GM21360 (cell line): ENCODE data around the gene PTCHD1.

ENCODE experiments used
- ATAC-seq: cut with Tn5 transposase; IDR thresholded peaks from one replicate; pipeline ENCODE4 v1.9.1; 2021; ENCODE audit warnings: mild to moderate bottlenecking, moderate library complexity; ENCODE audit not compliant: unreplicated experiment

The PTCHD1 gene

GRCh38 chrX:23394421-23394820, 59.8 kb downstream of the PTCHD1 start:
- ATAC-seq: no peak

- no peak for ATAC-seq
These were observed 61.6 kb downstream of the PTCHD1 start for GRCh38 chrX:23396263-23396662.

DNA sequence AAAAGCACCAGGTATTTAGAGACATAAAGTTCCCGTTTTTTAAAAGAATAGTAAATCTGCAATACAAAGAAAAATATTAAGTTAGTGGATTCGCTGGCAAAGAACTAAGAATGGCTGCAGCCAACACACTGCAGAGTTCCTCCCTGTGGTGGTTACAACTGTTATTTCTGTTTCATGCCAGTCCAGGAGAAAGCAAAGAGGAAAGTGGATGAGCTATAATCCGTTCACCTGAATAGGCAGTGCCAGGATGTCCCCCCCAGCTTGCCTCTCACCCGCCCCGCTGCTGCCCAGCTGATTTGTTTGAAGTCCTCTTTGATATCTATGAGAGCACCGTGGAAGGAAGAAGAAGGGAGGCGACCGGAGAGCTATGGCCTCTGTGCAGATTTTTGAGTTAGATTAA, 63.9 kb downstream of the PTCHD1 start:
- no peak for ATAC-seq

DNA sequence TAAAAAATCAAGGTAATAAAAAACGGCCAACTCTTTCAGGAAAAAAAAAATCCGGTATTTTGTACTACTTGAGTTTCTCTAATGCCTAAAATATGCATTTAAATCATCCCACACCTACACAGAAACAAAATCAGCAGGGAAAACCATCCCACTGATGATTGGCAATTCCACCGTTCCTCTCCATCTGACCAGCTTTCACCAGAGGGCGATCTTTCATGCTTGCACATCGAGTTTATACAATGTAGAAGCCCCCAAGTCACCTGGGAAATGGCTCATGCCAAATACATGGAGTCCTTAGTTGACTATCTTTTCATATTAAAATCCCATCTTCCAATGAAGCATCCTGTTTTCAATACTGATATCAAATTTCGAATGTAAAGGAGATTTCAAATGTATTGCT, 69.2 kb downstream of the PTCHD1 start:
- ATAC-seq: no peak

DNA sequence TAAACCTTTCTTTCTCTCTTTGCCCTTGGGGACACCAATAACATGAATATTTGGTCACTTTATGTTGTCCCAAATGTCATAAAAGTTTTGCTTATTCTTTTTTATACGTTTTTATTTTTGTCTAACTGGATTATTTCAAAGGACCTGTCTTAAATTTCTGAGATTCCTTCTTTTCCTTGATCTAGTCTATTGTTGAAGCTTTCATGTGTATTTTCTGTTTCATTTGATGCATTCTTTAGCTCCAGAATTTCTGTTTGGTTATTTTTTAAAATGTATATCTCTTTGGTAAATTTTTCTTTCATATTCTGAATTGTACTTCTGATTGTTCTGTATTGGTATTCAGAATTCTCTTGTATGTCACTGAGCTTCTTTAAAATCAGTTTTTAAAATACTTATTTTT, 88.3 kb downstream of the PTCHD1 start:
- ATAC-seq: no peak

- no peak for ATAC-seq
These were observed 99.8 kb downstream of the PTCHD1 start for GRCh38 chrX:23434356-23434884.

DNA sequence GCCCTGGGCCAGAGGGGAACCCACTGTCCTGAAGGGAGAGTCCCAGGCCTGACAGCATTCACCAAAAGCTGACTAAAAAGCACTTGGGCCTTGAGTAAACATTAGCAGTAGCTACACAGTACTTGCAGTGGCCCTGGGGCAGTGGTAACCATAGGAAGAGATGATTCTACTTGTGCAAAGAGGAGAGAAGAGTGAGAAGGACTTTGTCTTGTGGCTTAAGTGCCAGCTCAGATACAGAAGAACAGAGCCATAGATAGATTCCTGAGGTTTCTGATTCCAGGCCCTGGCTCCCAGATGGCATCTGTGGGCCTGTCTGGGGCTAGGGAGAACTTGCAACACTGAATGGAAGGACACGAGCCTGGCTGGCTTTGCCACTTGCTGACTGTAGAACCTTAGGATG, 100.5 kb downstream of the PTCHD1 start:
- ATAC-seq: no peak

GRCh38 chrX:23435575-23435974, 100.9 kb downstream of the PTCHD1 start:
- no peak for ATAC-seq

DNA sequence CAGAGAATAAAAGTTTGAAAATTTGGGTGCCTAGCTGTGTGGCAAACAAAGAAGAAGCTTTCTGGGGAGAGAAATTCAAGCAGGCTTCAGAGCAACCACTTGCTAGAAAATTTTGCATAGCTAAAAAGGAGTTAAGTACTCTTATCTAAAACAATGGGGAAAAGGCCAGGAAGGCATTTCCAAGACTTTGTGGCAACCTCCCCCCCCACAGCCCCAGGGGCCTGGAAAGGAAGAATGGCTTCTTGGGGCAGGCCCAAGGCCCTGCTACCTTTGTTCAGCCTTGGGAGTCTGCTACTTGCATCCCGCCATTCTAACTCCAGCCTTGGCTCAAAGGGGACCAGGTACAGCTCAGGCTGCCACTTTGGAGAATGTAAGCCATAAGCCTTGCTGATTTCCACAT, 102.2 kb downstream of the PTCHD1 start:
- no peak for ATAC-seq

DNA sequence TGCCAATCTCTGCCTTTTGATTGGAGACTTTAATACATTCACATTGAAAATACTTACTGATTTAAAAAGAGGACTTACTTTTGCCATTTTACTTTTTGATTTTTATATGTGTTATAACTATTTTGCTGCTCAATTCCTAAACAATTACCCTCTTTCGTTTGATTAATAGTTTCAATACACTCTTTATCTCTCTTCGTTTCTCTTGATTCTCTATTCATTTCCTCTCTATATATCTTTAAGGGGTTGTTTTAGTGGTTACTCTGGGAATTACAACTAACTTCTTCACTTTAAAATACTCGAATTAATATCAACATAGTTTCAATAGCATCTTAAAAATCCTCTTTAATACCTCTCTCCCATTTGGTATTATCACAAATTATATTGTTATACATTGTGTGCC, 116.6 kb downstream of the PTCHD1 start:
- no peak for ATAC-seq
